ENCODE results near the gene ADIPOR1. TPM values are rescaled to one million over a fixed set of nuclear protein-coding genes. Genes with fewer than 3 reads are reported as not detected.
"Not testable (repeated sequence)": the region's sequence is repeated elsewhere in the genome, so short reads cannot be mapped to it uniquely, and the experiment has no call there.

The ADIPOR1 gene
- total RNA-seq, 1 donor from 2014 or later = 178 TPM

GRCh38 chr1:202926581-202927491 is 31.3 kb downstream of the ADIPOR1 start, which contains the start of gene KLHL12:
Gene KLHL12 (minus strand): TSS chr1:202927234. CDS start chr1:202925162, 2,072 bp downstream.
- peak; percentile 83 for TF ChIP-seq CTCF (IDR thresholded peaks at IDR 0.05; ENCODE audit: insufficient read depth, low read length, severe bottlenecking)
- H3K36me3 ChIP-seq (ENCODE audit: control insufficient read depth, insufficient read depth, low read length) = no peaks in the 10 kb centered on the region
- FAIRE-seq = no peak
- peak; percentile 87 for DNase-seq (ENCODE audit: low read depth)
- H3K4me3 ChIP-seq (ENCODE audit: low read depth, low read length) = peak within 1 kb of the TSS; percentile 92
- H3K27me3 ChIP-seq (ENCODE audit: control insufficient read depth, insufficient read depth, low read length) = no peaks in the 10 kb centered on the region

- Histone ChIP-seq H3K27me3 (ENCODE audit: control insufficient read depth, insufficient read depth, low read length) (no peaks in the 10 kb centered on the region), H3K36me3 (ENCODE audit: control insufficient read depth, insufficient read depth, low read length) (peaks cover 1% of the 10 kb centered on the region), H3K4me3 (ENCODE audit: low read depth, low read length) (no peak overlapping the region)
- DNase-seq (ENCODE audit: low read depth) = peak; percentile 52
- FAIRE-seq = no peak
- TF ChIP-seq CTCF (IDR thresholded peaks at IDR 0.05; ENCODE audit: insufficient read depth, low read length, severe bottlenecking) = no peak
Observed at GRCh38 chr1:202923533-202923932, 34.6 kb downstream of the ADIPOR1 start.

- no peak overlapping the region for H3K4me3 ChIP-seq (ENCODE audit: low read depth, low read length)
- peaks cover 8% of the 10 kb centered on the region for H3K36me3 ChIP-seq (ENCODE audit: control insufficient read depth, insufficient read depth, low read length)
- FAIRE-seq = no peak
- H3K27me3 ChIP-seq (ENCODE audit: control insufficient read depth, insufficient read depth, low read length) = no peaks in the 10 kb centered on the region
- no peak for TF ChIP-seq CTCF (IDR thresholded peaks at IDR 0.05; ENCODE audit: insufficient read depth, low read length, severe bottlenecking)
- DNase-seq (ENCODE audit: low read depth) = no peak
Observed at GRCh38 chr1:202919615-202920014, 38.5 kb downstream of the ADIPOR1 start.

- FAIRE-seq (no peak), DNase-seq (ENCODE audit: low read depth) (no peak)
- H3K4me3 ChIP-seq (ENCODE audit: low read depth, low read length) = no peak overlapping the region
- H3K27me3 ChIP-seq (ENCODE audit: control insufficient read depth, insufficient read depth, low read length) = no peaks in the 10 kb centered on the region
- H3K36me3 ChIP-seq (ENCODE audit: control insufficient read depth, insufficient read depth, low read length) = peaks cover 9% of the 10 kb centered on the region
- no peak for TF ChIP-seq CTCF (IDR thresholded peaks at IDR 0.05; ENCODE audit: insufficient read depth, low read length, severe bottlenecking)
Observed at GRCh38 chr1:202915146-202915545, 43.0 kb downstream of the ADIPOR1 start.

- not testable (repeated sequence) for FAIRE-seq; H3K4me3 ChIP-seq (ENCODE audit: low read depth, low read length); DNase-seq (ENCODE audit: low read depth); H3K27me3 ChIP-seq (ENCODE audit: control insufficient read depth, insufficient read depth, low read length)
- peaks cover 17% of the 10 kb centered on the region for H3K36me3 ChIP-seq (ENCODE audit: control insufficient read depth, insufficient read depth, low read length)
Observed at GRCh38 chr1:202912476-202912875, 45.6 kb downstream of the ADIPOR1 start.

- Histone ChIP-seq H3K27me3 (ENCODE audit: control insufficient read depth, insufficient read depth, low read length) (no peaks in the 10 kb centered on the region), H3K36me3 (ENCODE audit: control insufficient read depth, insufficient read depth, low read length) (peaks cover 14% of the 10 kb centered on the region), H3K4me3 (ENCODE audit: low read depth, low read length) (no peak overlapping the region)
- TF ChIP-seq CTCF (IDR thresholded peaks at IDR 0.05; ENCODE audit: insufficient read depth, low read length, severe bottlenecking) = no peak
- FAIRE-seq = no peak
- no peak for DNase-seq (ENCODE audit: low read depth)
Observed at GRCh38 chr1:202909494-202909893, 48.6 kb downstream of the ADIPOR1 start.
